Central memory CD8-positive, alpha-beta T cell (primary cell): ENCODE results near the gene AGPAT4.
"Not testable (repeated sequence)": the region's sequence is repeated elsewhere in the genome, so short reads cannot be mapped to it uniquely, and the experiment has no call there.

ENCODE experiments used
- ATAC-seq: fragments of 150-1000 bp; cut with Tn5 transposase; replicated peaks from 2 replicates; pipeline ENCODE4 v1.10.0; 2022; ENCODE audit warnings: mild to moderate bottlenecking, moderate FRiP score, moderate number of reproducible peaks; ENCODE audit not compliant: poor library complexity, severe bottlenecking; ENCODE audit errors: extremely low read depth
- DNase-seq, 2 donors: peaks; one replicate each; pipeline ENCODE4 v3.0.0; 2021; ENCODE audit warnings: low spot score in 2 of 2
- H3K27ac Mint-ChIP-seq: one replicate; pipeline ENCODE4 v1.8.0; 2022; ENCODE audit warnings: low read depth, mild to moderate bottlenecking, moderate library complexity, mixed read lengths
- H3K27me3 Mint-ChIP-seq: one replicate; pipeline ENCODE4 v1.8.0; 2022; ENCODE audit warnings: mixed read lengths
- H3K36me3 Mint-ChIP-seq: one replicate; pipeline ENCODE4 v1.8.0; 2022; ENCODE audit warnings: mild to moderate bottlenecking, moderate library complexity, mixed read lengths; ENCODE audit not compliant: insufficient read depth
- H3K4me1 Mint-ChIP-seq: one replicate; pipeline ENCODE4 v1.8.0; 2022; ENCODE audit warnings: mixed read lengths
- H3K4me3 Mint-ChIP-seq: one replicate; pipeline ENCODE4 v1.8.0; 2022; ENCODE audit warnings: mild to moderate bottlenecking, moderate library complexity, mixed read lengths
- H3K9me3 Mint-ChIP-seq: one replicate; pipeline ENCODE4 v1.8.0; 2022; ENCODE audit warnings: mixed read lengths

AGPAT4 gene

GRCh38 chr6:161128680-161129196 lies 145.1 kb downstream of the AGPAT4 start:
- DNase-seq, result no peak

GRCh38 chr6:161128230-161128629 lies 145.6 kb downstream of the AGPAT4 start:
- Mint-ChIP-seq H3K4me3 (no peak overlapping the region), H3K4me1 (peaks cover 9% of the 10 kb centered on the region), H3K27me3 (no peaks in the 10 kb centered on the region), H3K27ac (no peak overlapping the region), H3K9me3 (peaks cover 6% of the 10 kb centered on the region), H3K36me3 (peaks cover 9% of the 10 kb centered on the region)
- DNase-seq, result no peak
- ATAC-seq, result no peak

More at GRCh38 chr6:161128680-161129196, 145.1 kb downstream of the AGPAT4 start:
- H3K36me3 Mint-ChIP-seq, result peaks cover 8% of the 10 kb centered on the region
- ATAC-seq, result no peak
- no peak overlapping the region for H3K27ac Mint-ChIP-seq
- H3K9me3 Mint-ChIP-seq, result peaks cover 6% of the 10 kb centered on the region
- H3K27me3 Mint-ChIP-seq, result no peaks in the 10 kb centered on the region
- H3K4me3 Mint-ChIP-seq, result no peak overlapping the region
- peaks cover 9% of the 10 kb centered on the region for H3K4me1 Mint-ChIP-seq

GRCh38 chr6:161127071-161127740 lies 146.7 kb downstream of the AGPAT4 start:
- no peak overlapping the region for H3K4me3 Mint-ChIP-seq
- H3K27ac Mint-ChIP-seq, result no peak overlapping the region
- H3K4me1 Mint-ChIP-seq, result peaks cover 9% of the 10 kb centered on the region
- no peak for ATAC-seq
- no peak for DNase-seq
- peaks cover 9% of the 10 kb centered on the region for H3K36me3 Mint-ChIP-seq
- peaks cover 6% of the 10 kb centered on the region for H3K9me3 Mint-ChIP-seq
- H3K27me3 Mint-ChIP-seq, result no peaks in the 10 kb centered on the region

GRCh38 chr6:161125591-161125990 lies 148.3 kb downstream of the AGPAT4 start:
- H3K9me3 Mint-ChIP-seq, result peaks cover 6% of the 10 kb centered on the region

GRCh38 chr6:161123319-161123718 lies 150.5 kb downstream of the AGPAT4 start:
- not testable (repeated sequence) for ATAC-seq, DNase-seq, H3K4me3 Mint-ChIP-seq, H3K27ac Mint-ChIP-seq, H3K4me1 Mint-ChIP-seq, H3K9me3 Mint-ChIP-seq, H3K27me3 Mint-ChIP-seq
- H3K36me3 Mint-ChIP-seq, result peaks cover 21% of the 10 kb centered on the region

More at GRCh38 chr6:161125591-161125990, 148.3 kb downstream of the AGPAT4 start:
- DNase-seq (no peak), ATAC-seq (no peak)
- Mint-ChIP-seq H3K27ac (no peak overlapping the region), H3K27me3 (no peaks in the 10 kb centered on the region), H3K4me3 (no peak overlapping the region), H3K36me3 (peaks cover 13% of the 10 kb centered on the region), H3K4me1 (peaks cover 9% of the 10 kb centered on the region)

- no peak for ATAC-seq
- no peak overlapping the region for H3K4me3 Mint-ChIP-seq
Observed at GRCh38 chr6:161117942-161118341, 155.9 kb downstream of the AGPAT4 start.

GRCh38 chr6:161117308-161117707 lies 156.6 kb downstream of the AGPAT4 start:
- no peaks in the 10 kb centered on the region for H3K27me3 Mint-ChIP-seq
- ATAC-seq (no peak), DNase-seq (no peak)
- H3K9me3 Mint-ChIP-seq, result no peaks in the 10 kb centered on the region
- H3K36me3 Mint-ChIP-seq, result peaks cover 48% of the 10 kb centered on the region
- no peak overlapping the region for H3K4me3 Mint-ChIP-seq
- H3K4me1 Mint-ChIP-seq, result peaks cover 11% of the 10 kb centered on the region
- H3K27ac Mint-ChIP-seq, result no peak overlapping the region

More at GRCh38 chr6:161117942-161118341, 155.9 kb downstream of the AGPAT4 start:
- no peak for DNase-seq
- H3K27ac Mint-ChIP-seq, result no peak overlapping the region
- H3K4me1 Mint-ChIP-seq, result peaks cover 11% of the 10 kb centered on the region
- H3K9me3 Mint-ChIP-seq, result no peaks in the 10 kb centered on the region
- peaks cover 42% of the 10 kb centered on the region for H3K36me3 Mint-ChIP-seq
- H3K27me3 Mint-ChIP-seq, result no peaks in the 10 kb centered on the region

GRCh38 chr6:161116554-161116953 lies 157.3 kb downstream of the AGPAT4 start:
- Mint-ChIP-seq H3K9me3 (no peaks in the 10 kb centered on the region), H3K4me1 (peaks cover 11% of the 10 kb centered on the region), H3K4me3 (no peak overlapping the region), H3K36me3 (peaks cover 53% of the 10 kb centered on the region), H3K27ac (peak overlapping the region; percentile 71), H3K27me3 (no peaks in the 10 kb centered on the region)
- no peak for DNase-seq
- no peak for ATAC-seq

- Mint-ChIP-seq H3K27ac (peak overlapping the region; percentile 71), H3K4me3 (no peak overlapping the region), H3K27me3 (no peaks in the 10 kb centered on the region), H3K4me1 (peaks cover 11% of the 10 kb centered on the region), H3K9me3 (no peaks in the 10 kb centered on the region), H3K36me3 (peaks cover 58% of the 10 kb centered on the region)
- DNase-seq (no peak), ATAC-seq (no peak)
Observed at GRCh38 chr6:161115468-161115867, 158.4 kb downstream of the AGPAT4 start.

GRCh38 chr6:161111261-161111660 lies 162.6 kb downstream of the AGPAT4 start:
- Mint-ChIP-seq H3K27me3 (no peaks in the 10 kb centered on the region), H3K27ac (no peak overlapping the region), H3K4me1 (peaks cover 10% of the 10 kb centered on the region), H3K9me3 (no peaks in the 10 kb centered on the region), H3K4me3 (no peak overlapping the region), H3K36me3 (peaks cover 69% of the 10 kb centered on the region)
- no peak for DNase-seq
- ATAC-seq, result peak; percentile 52

GRCh38 chr6:161110028-161110779 lies 163.7 kb downstream of the AGPAT4 start:
- H3K4me1 Mint-ChIP-seq, result no peaks in the 10 kb centered on the region
- H3K4me3 Mint-ChIP-seq, result no peak overlapping the region
- no peaks in the 10 kb centered on the region for H3K27me3 Mint-ChIP-seq
- H3K27ac Mint-ChIP-seq, result no peak overlapping the region
- DNase-seq (no peak), ATAC-seq (no peak)
- H3K36me3 Mint-ChIP-seq, result peaks cover 69% of the 10 kb centered on the region
- H3K9me3 Mint-ChIP-seq, result no peaks in the 10 kb centered on the region

- H3K4me1 Mint-ChIP-seq, result no peaks in the 10 kb centered on the region
- H3K27ac Mint-ChIP-seq, result no peak overlapping the region
- no peaks in the 10 kb centered on the region for H3K9me3 Mint-ChIP-seq
- ATAC-seq (no peak), DNase-seq (no peak)
- H3K4me3 Mint-ChIP-seq, result no peak overlapping the region
- H3K27me3 Mint-ChIP-seq, result no peaks in the 10 kb centered on the region
- H3K36me3 Mint-ChIP-seq, result peaks cover 69% of the 10 kb centered on the region
Observed at GRCh38 chr6:161109366-161109765, 164.5 kb downstream of the AGPAT4 start.

GRCh38 chr6:161108916-161109315 lies 164.9 kb downstream of the AGPAT4 start:
- Mint-ChIP-seq H3K36me3 (peaks cover 68% of the 10 kb centered on the region), H3K4me3 (no peak overlapping the region), H3K27me3 (no peaks in the 10 kb centered on the region), H3K4me1 (no peaks in the 10 kb centered on the region), H3K9me3 (no peaks in the 10 kb centered on the region), H3K27ac (no peak overlapping the region)
- ATAC-seq (no peak), DNase-seq (no peak)
